A549 (cell line): Measurements from ENCODE around the gene ORM1. TPM values are rescaled to one million over a fixed set of nuclear protein-coding genes. Genes with fewer than 3 reads are reported as not detected.

Experiments used
- ATAC-seq, 2 experiments: fragments of 200-7000 bp in 1 of 2; fragments of >200 bp in 1 of 2; cut with Nextera tagmentation in 1 of 2; cut with Tn5 transposase in 1 of 2; 3 replicates each; pipeline versions ENCODE4 v1.8.0 to v1.9.1; 2018 to 2020; ENCODE audit warnings: mild to moderate bottlenecking in 1 of 2, moderate library complexity in 1 of 2
- CTCF ChIA-PET: fragments of 300-600 bp; sonication (Branson Sonifier 250); formaldehyde crosslinking; extraction: SDS; loops from one replicate; lab custom pipeline; 2021; ENCODE audit warnings: antibody characterized with exemption, inconsistent platforms; lab: Yijun Ruan, JAX
- POLR2A ChIA-PET: fragments of 350-600 bp; formaldehyde crosslinking; extraction: SDS; loops from one replicate; lab custom pipeline; 2021; ENCODE audit warnings: antibody characterized with exemption, inconsistent platforms; lab: Yijun Ruan, JAX
- DNase-seq, 2 experiments: peaks; one replicate each; pipeline versions ENCODE4 v3.0.0 to v3.0.0-alpha.2; 2011 to 2016; ENCODE audit warnings: low read depth in 1 of 2, low spot score in 1 of 2
- FAIRE-seq: peaks from 2 replicates; lab custom pipeline; 2011; peaks lifted over from hg19 to GRCh38; lab: Jason Lieb, UNC
- H3K27ac ChIP-seq, 2 experiments: fragments of >200 bp; sonication (Bioruptor Twin); formaldehyde crosslinking; 3 replicates each; pipeline ENCODE4 v1.5.1; 2016 to 2017
- H3K4me1 ChIP-seq: fragments of >200 bp; sonication (Bioruptor Twin); formaldehyde crosslinking; 3 replicates; pipeline ENCODE4 v1.6.1; 2016
- H3K4me2 ChIP-seq: fragments of >200 bp; sonication (Bioruptor Twin); formaldehyde crosslinking; 3 replicates; pipeline ENCODE4 v1.6.1; 2016
- H3K4me3 ChIP-seq: fragments of >200 bp; sonication (Bioruptor Twin); formaldehyde crosslinking; 3 replicates; pipeline ENCODE4 v1.5.1; 2016
- H3K9me3 ChIP-seq: fragments of >200 bp; sonication (Bioruptor Twin); formaldehyde crosslinking; 3 replicates; pipeline ENCODE4 v1.6.1; 2016
- BHLHE40 ChIP-seq: IDR thresholded peaks from 2 replicates; pipeline ENCODE4 v1.6.1; 2012; ENCODE audit warnings: low read depth, low read length, inconsistent platforms
- CBX2 ChIP-seq: fragments of 200-600 bp; sonication (generic); IDR thresholded peaks from 2 replicates; pipeline ENCODE4 v1.6.1; 2016; ENCODE audit warnings: low read depth, mild to moderate bottlenecking, borderline replicate concordance
- CBX8 ChIP-seq: fragments of 200-600 bp; sonication (generic); IDR thresholded peaks from 2 replicates; pipeline ENCODE4 v1.6.1; 2016
- CHD2 ChIP-seq: fragments of 150-350 bp; IDR thresholded peaks from 2 replicates; pipeline ENCODE4 v1.6.1; 2014; ENCODE audit warnings: low read length; ENCODE audit not compliant: partially characterized antibody
- EHF ChIP-seq: fragments of 250-450 bp; sonication (Bioruptor Pico); IDR thresholded peaks from 2 replicates; pipeline ENCODE4 v1.5.0; 2020; ENCODE audit warnings: mild to moderate bottlenecking
- ESRRA ChIP-seq: fragments of 150-350 bp; IDR thresholded peaks from 2 replicates; pipeline ENCODE4 v1.6.1; 2014; ENCODE audit warnings: mild to moderate bottlenecking, low read length, borderline replicate concordance
- HEYL ChIP-seq: fragments of 250-450 bp; sonication (Bioruptor Pico); IDR thresholded peaks from 2 replicates; pipeline ENCODE4 v1.8.0; 2021; ENCODE audit warnings: mild to moderate bottlenecking, moderate library complexity
- HOXA7 ChIP-seq: fragments of 250-450 bp; sonication (Bioruptor Pico); IDR thresholded peaks from 2 replicates; pipeline ENCODE4 v1.5.0; 2020; ENCODE audit warnings: mild to moderate bottlenecking, moderate library complexity
- JUN ChIP-seq, 2 experiments: fragments of >200 bp; sonication (Bioruptor Twin); formaldehyde crosslinking; IDR thresholded peaks; 2 replicates in 1 of 2; 3 replicates in 1 of 2; pipeline ENCODE4 v1.6.1; 2016 to 2017
- JUNB ChIP-seq: fragments of >200 bp; sonication (Bioruptor Twin); formaldehyde crosslinking; IDR thresholded peaks from 2 replicates; pipeline ENCODE4 v1.6.1; 2016
- MAFK ChIP-seq: fragments of 450-650 bp; IDR thresholded peaks from 2 replicates; pipeline ENCODE4 v1.6.1; 2014; ENCODE audit not compliant: partially characterized antibody
- MAZ ChIP-seq: fragments of 150-350 bp; IDR thresholded peaks from 2 replicates; pipeline ENCODE4 v1.6.1; 2014; ENCODE audit warnings: antibody characterized with exemption, low read depth, low read length, borderline replicate concordance
- NFE2L2 ChIP-seq: fragments of 150-350 bp; conservative IDR thresholded peaks from 2 replicates; pipeline ENCODE4 v1.6.1; 2014; ENCODE audit warnings: low read length
- NPAS2 ChIP-seq: fragments of 250-450 bp; sonication (Bioruptor Pico); IDR thresholded peaks from 2 replicates; pipeline ENCODE4 v1.8.0; 2022; ENCODE audit warnings: mild to moderate bottlenecking, moderate library complexity, borderline replicate concordance
- NR3C1 ChIP-seq: fragments of >200 bp; sonication (Bioruptor Twin); formaldehyde crosslinking; IDR thresholded peaks from 3 replicates; pipeline ENCODE4 v1.6.1; 2017
- PHF8 ChIP-seq: fragments of 200-600 bp; sonication (generic); IDR thresholded peaks from 2 replicates; pipeline ENCODE4 v1.6.1; 2016; ENCODE audit warnings: low read depth, mild to moderate bottlenecking, antibody characterized with exemption, moderate library complexity, borderline replicate concordance
- POLR2AphosphoS2 ChIP-seq: conservative IDR thresholded peaks from 2 replicates; pipeline ENCODE4 v1.6.1; 2012; ENCODE audit warnings: low read length, improper control_type of control experiment, inconsistent platforms
- RARB ChIP-seq: fragments of 250-450 bp; sonication (Bioruptor Pico); IDR thresholded peaks from 2 replicates; pipeline ENCODE4 v1.8.0; 2021; ENCODE audit warnings: mild to moderate bottlenecking, moderate library complexity
- RCOR1 ChIP-seq: fragments of 150-350 bp; IDR thresholded peaks from 2 replicates; pipeline ENCODE4 v1.6.1; 2014; ENCODE audit warnings: antibody characterized with exemption, low read length, low read depth
- RFX5 ChIP-seq: fragments of 450-650 bp; IDR thresholded peaks from 2 replicates; pipeline ENCODE4 v1.7.1; 2014; ENCODE audit warnings: antibody characterized with exemption, mild to moderate bottlenecking, moderate library complexity
- RNF2 ChIP-seq: fragments of 200-600 bp; sonication (generic); IDR thresholded peaks from 2 replicates; pipeline ENCODE4 v1.6.1; 2016; ENCODE audit warnings: low read depth, mild to moderate bottlenecking, antibody characterized with exemption, moderate library complexity, borderline replicate concordance
- SMC3 ChIP-seq: fragments of >200 bp; sonication (Bioruptor Twin); formaldehyde crosslinking; IDR thresholded peaks from 3 replicates; pipeline ENCODE4 v1.6.1; 2018; ENCODE audit warnings: inconsistent platforms
- TFCP2L1 ChIP-seq: fragments of 250-450 bp; sonication (Bioruptor Pico); IDR thresholded peaks from 2 replicates; pipeline ENCODE4 v1.5.0; 2021; ENCODE audit warnings: mild to moderate bottlenecking
- TP53 ChIP-seq: fragments of 250-450 bp; sonication (Bioruptor Pico); IDR thresholded peaks from 2 replicates; pipeline ENCODE4 v1.5.0; 2021; ENCODE audit warnings: mild to moderate bottlenecking, moderate library complexity
- ZC3H11A ChIP-seq: fragments of 450-650 bp; IDR thresholded peaks from 2 replicates; pipeline ENCODE4 v1.6.1; 2014; ENCODE audit warnings: antibody characterized with exemption, mild to moderate bottlenecking
- ZNF302 ChIP-seq: fragments of 250-450 bp; sonication (Bioruptor Pico); IDR thresholded peaks from 2 replicates; pipeline ENCODE4 v1.9.0; 2021; ENCODE audit warnings: inconsistent platforms, mild to moderate bottlenecking, moderate library complexity
- ZSCAN20 ChIP-seq: fragments of 250-450 bp; sonication (Bioruptor Pico); IDR thresholded peaks from 2 replicates; pipeline ENCODE4 v1.8.0; 2022; ENCODE audit warnings: mild to moderate bottlenecking, moderate library complexity
- WGBS: methylation state at CpG from one replicate; pipeline ENCODE4 v1.1.6; 2017; ENCODE audit errors: missing lambda C conversion rate; 5-methylcytosine and 5-hydroxymethylcytosine counted together
- polyA plus RNA-seq, 4 experiments: library from polyadenylated mRNA; depleted of rRNA in 3 of 4; stranded (reverse); fragments of >200 nt; fragmentation: RNase III in 1 of 4; extraction: RNeasy Plus Mini Kit Qiagen cat#74134 plus additional on column Dnase treatment in 1 of 4; gene quantifications; 2 replicates in 3 of 4; 3 replicates in 1 of 4; pipeline ENCODE4 v1.2.3, GENCODE V29; 2011 to 2017
- TF ChIP-seq, protein P1 (sequence below): fragments of 450-650 bp; IDR thresholded peaks from 2 replicates; pipeline ENCODE4 v1.6.1; 2014; ENCODE audit warnings: antibody characterized with exemption
- TF ChIP-seq, protein P2 (sequence below): IDR thresholded peaks from 2 replicates; pipeline ENCODE4 v1.6.1; 2012
- TF ChIP-seq, protein P3 (sequence below): fragments of >200 bp; sonication (Bioruptor Twin); formaldehyde crosslinking; IDR thresholded peaks from 3 replicates; pipeline ENCODE4 v1.6.1; 2016
- TF ChIP-seq, protein P4 (sequence below): IDR thresholded peaks from 2 replicates; pipeline ENCODE4 v1.6.1; 2012; ENCODE audit warnings: low read depth, borderline replicate concordance

ORM1 gene
- polyA plus RNA-seq, 2 of the 4 experiments (the other 2 are of a cell fraction) = 0.12 to 0.19 TPM

DNA sequence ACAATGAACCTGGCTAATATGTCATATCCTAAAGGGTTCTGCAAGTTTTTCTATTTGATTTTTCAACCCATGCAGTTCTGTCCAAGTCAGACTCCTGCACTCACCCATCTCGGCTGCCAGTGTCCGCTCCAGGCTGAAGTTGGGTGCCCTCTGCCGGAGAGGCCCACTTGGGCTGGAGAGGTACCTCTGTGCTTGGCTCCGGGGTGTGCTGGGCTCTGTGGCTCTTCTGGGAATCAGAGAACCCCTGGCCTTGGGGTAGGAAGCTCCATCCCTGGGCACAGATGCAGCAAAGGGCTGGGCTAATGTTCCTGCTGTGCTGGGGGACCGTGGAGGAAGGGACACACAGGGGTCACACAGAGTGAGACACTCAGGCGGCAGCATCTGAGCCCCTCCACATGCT lies 32.9 kb downstream of the ORM1 start:
- H3K4me3 ChIP-seq = no peak overlapping the region
- H3K4me2 ChIP-seq = no peak overlapping the region
- H3K4me1 ChIP-seq = peaks cover 3% of the 10 kb centered on the region; the same call in 1 of the 3 replicates
- H3K9me3 ChIP-seq = no peaks in the 10 kb centered on the region
- CTCF ChIA-PET = interaction anchor here (1.1 to 2.1 kb wide), 5 partner anchors 10 to 28 kb away, joined by 3 to 6 read pairs (median 5); no protein-coding TSS in a partner anchor
- no peak overlapping the region for H3K27ac ChIP-seq
- POLR2A ChIA-PET = no interaction called here
- no peak for DNase-seq
- no peak for FAIRE-seq
- no peak for ATAC-seq
- 78% methylated on average over 5 of the region's 6 CpGs for WGBS
- no peak for TF ChIP-seq ZC3H11A
- TF ChIP-seq HEYL (CRISPR knock-in tag) = no peak
- TF ChIP-seq, all 56 proteins: peak for 0

DNA sequence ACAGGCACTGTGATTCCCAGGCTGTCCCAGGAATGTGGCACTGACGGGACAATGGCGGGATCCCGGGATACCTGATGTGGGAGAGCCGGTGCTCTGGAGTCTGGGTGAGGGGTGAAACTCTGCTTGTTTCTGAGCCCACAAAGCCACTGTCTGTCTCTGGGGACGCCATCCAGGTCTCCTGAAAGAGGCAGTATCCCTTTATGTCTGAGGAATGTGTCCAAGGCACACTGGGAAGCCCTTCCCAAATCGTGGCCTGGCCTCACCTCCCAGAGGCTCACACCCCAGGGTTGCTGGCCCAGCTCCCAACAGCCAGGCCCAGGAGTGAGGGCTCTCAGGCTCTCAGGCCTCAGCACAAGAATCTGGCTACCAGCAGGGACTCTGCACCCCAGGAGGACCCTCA lies 33.9 kb downstream of the ORM1 start:
- H3K4me1 ChIP-seq = peaks cover 3% of the 10 kb centered on the region; the same call in 1 of the 3 replicates
- no peak overlapping the region for H3K27ac ChIP-seq
- ATAC-seq = 0 out of 6 replicates have a peak, but pooled peaks of 1 of the 2 experiments have one; percentile 10
- no peak for DNase-seq
- ChIA-PET CTCF (interaction anchor here (1.2 to 2.1 kb wide), 3 partner anchors 10 to 18 kb away, joined by 5 to 6 read pairs (median 5); no protein-coding TSS in a partner anchor), POLR2A (no interaction called here)
- FAIRE-seq = no peak
- no peaks in the 10 kb centered on the region for H3K9me3 ChIP-seq
- 81% methylated on average over 6 of the region's 6 CpGs for WGBS
- H3K4me3 ChIP-seq = no peak overlapping the region
- H3K4me2 ChIP-seq = no peak overlapping the region
- no peak for TF ChIP-seq ZNF302 (CRISPR knock-in tag)
- no peak for TF ChIP-seq SMC3
- TF ChIP-seq BHLHE40 = no peak
- TF ChIP-seq CBX2 = no peak
- no peak for TF ChIP-seq JUNB
- TF ChIP-seq EHF = no peak
- TF ChIP-seq NPAS2 (CRISPR knock-in tag) = no peak
- no peak for TF ChIP-seq NFE2L2
- TF ChIP-seq RCOR1 = no peak
- no peak for TF ChIP-seq TFCP2L1
- TF ChIP-seq POLR2AphosphoS2 = no peak
- TF ChIP-seq, protein P1, sequence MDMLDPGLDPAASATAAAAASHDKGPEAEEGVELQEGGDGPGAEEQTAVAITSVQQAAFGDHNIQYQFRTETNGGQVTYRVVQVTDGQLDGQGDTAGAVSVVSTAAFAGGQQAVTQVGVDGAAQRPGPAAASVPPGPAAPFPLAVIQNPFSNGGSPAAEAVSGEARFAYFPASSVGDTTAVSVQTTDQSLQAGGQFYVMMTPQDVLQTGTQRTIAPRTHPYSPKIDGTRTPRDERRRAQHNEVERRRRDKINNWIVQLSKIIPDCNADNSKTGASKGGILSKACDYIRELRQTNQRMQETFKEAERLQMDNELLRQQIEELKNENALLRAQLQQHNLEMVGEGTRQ = no peak
- no peak for TF ChIP-seq HEYL (CRISPR knock-in tag)
- TF ChIP-seq, protein P2, sequence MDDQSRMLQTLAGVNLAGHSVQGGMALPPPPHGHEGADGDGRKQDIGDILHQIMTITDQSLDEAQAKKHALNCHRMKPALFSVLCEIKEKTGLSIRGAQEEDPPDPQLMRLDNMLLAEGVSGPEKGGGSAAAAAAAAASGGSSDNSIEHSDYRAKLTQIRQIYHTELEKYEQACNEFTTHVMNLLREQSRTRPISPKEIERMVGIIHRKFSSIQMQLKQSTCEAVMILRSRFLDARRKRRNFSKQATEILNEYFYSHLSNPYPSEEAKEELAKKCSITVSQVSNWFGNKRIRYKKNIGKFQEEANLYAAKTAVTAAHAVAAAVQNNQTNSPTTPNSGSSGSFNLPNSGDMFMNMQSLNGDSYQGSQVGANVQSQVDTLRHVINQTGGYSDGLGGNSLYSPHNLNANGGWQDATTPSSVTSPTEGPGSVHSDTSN = no peak
- no peak for TF ChIP-seq JUN (IDR thresholded peaks at IDR 0.05)

DNA sequence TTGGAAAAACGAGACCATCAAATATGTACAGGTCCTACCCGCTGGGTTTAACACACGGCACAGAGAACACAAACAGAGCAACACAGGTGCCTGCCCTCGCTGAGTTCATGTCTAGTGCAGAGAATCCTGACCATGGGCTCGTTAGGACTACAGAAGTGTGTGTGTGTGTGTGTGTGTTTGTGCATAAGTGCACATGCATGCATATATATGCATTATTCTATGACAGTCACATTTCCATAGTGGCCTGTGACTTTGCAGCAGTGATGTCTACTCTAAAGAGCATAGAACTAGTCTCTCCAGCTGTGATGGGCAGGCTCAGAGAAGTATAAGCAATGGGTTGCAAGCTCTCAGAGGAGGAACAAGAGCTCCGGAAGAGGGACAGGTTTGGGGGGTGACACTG lies 34.5 kb downstream of the ORM1 start:
- H3K4me2 ChIP-seq = no peak overlapping the region
- POLR2A ChIA-PET = no interaction called here
- H3K4me3 ChIP-seq = no peak overlapping the region
- ATAC-seq (no peak), DNase-seq (no peak), FAIRE-seq (no peak)
- CTCF ChIA-PET = interaction anchor here (0.7 to 0.9 kb wide), 2 partner anchors 10 to 49 kb away, joined by 3 read pairs; no protein-coding TSS in a partner anchor
- 88% methylated on average over 6 of the region's 6 CpGs for WGBS
- no peak overlapping the region for H3K27ac ChIP-seq
- H3K4me1 ChIP-seq = peaks cover 3% of the 10 kb centered on the region; the same call in 1 of the 3 replicates
- H3K9me3 ChIP-seq = no peaks in the 10 kb centered on the region
- TF ChIP-seq, protein P2 = no peak
- TF ChIP-seq PHF8 (no peak), RNF2 (no peak), RFX5 (no peak), CHD2 (no peak), RCOR1 (no peak), MAZ (no peak), RARB (CRISPR knock-in tag) (no peak), ESRRA (no peak), TP53 (CRISPR knock-in tag) (no peak), HOXA7 (CRISPR knock-in tag) (no peak), NR3C1 (no peak), NFE2L2 (no peak), MAFK (no peak), CBX8 (no peak), ZSCAN20 (CRISPR knock-in tag) (no peak)
- TF ChIP-seq, protein P3, sequence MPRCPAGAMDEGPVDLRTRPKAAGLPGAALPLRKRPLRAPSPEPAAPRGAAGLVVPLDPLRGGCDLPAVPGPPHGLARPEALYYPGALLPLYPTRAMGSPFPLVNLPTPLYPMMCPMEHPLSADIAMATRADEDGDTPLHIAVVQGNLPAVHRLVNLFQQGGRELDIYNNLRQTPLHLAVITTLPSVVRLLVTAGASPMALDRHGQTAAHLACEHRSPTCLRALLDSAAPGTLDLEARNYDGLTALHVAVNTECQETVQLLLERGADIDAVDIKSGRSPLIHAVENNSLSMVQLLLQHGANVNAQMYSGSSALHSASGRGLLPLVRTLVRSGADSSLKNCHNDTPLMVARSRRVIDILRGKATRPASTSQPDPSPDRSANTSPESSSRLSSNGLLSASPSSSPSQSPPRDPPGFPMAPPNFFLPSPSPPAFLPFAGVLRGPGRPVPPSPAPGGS = no peak
- TF ChIP-seq, protein P4, sequence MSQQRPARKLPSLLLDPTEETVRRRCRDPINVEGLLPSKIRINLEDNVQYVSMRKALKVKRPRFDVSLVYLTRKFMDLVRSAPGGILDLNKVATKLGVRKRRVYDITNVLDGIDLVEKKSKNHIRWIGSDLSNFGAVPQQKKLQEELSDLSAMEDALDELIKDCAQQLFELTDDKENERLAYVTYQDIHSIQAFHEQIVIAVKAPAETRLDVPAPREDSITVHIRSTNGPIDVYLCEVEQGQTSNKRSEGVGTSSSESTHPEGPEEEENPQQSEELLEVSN = no peak
